A549 (cell line): ENCODE results near the gene FRAT2. TPM values are rescaled to one million over a fixed set of nuclear protein-coding genes. Genes with fewer than 3 reads are reported as not detected.

Source experiments
- ATAC-seq, 2 experiments: fragments of 200-7000 bp in 1 of 2; fragments of >200 bp in 1 of 2; cut with Nextera tagmentation in 1 of 2; cut with Tn5 transposase in 1 of 2; 3 replicates each; pipeline versions ENCODE4 v1.8.0 to v1.9.1; 2018 to 2020; ENCODE audit warnings: mild to moderate bottlenecking in 1 of 2, moderate library complexity in 1 of 2
- CTCF ChIA-PET: fragments of 300-600 bp; sonication (Branson Sonifier 250); formaldehyde crosslinking; extraction: SDS; loops from one replicate; lab custom pipeline; 2021; ENCODE audit warnings: antibody characterized with exemption, inconsistent platforms; lab: Yijun Ruan, JAX
- POLR2A ChIA-PET: fragments of 350-600 bp; formaldehyde crosslinking; extraction: SDS; loops from one replicate; lab custom pipeline; 2021; ENCODE audit warnings: antibody characterized with exemption, inconsistent platforms; lab: Yijun Ruan, JAX
- DNase-seq, 2 experiments: peaks; one replicate each; pipeline versions ENCODE4 v3.0.0 to v3.0.0-alpha.2; 2011 to 2016; ENCODE audit warnings: low read depth in 1 of 2, low spot score in 1 of 2
- FAIRE-seq: peaks from 2 replicates; lab custom pipeline; 2011; peaks lifted over from hg19 to GRCh38; lab: Jason Lieb, UNC
- H3K27ac ChIP-seq, 2 experiments: fragments of >200 bp; sonication (Bioruptor Twin); formaldehyde crosslinking; 3 replicates each; pipeline ENCODE4 v1.5.1; 2016 to 2017
- H3K4me1 ChIP-seq: fragments of >200 bp; sonication (Bioruptor Twin); formaldehyde crosslinking; 3 replicates; pipeline ENCODE4 v1.6.1; 2016
- H3K4me2 ChIP-seq: fragments of >200 bp; sonication (Bioruptor Twin); formaldehyde crosslinking; 3 replicates; pipeline ENCODE4 v1.6.1; 2016
- H3K4me3 ChIP-seq: fragments of >200 bp; sonication (Bioruptor Twin); formaldehyde crosslinking; 3 replicates; pipeline ENCODE4 v1.5.1; 2016
- H3K9me3 ChIP-seq: fragments of >200 bp; sonication (Bioruptor Twin); formaldehyde crosslinking; 3 replicates; pipeline ENCODE4 v1.6.1; 2016
- BCL3 ChIP-seq: fragments of >200 bp; sonication (Bioruptor Twin); formaldehyde crosslinking; IDR thresholded peaks from 3 replicates; pipeline ENCODE4 v1.6.1; 2016
- CEBPB ChIP-seq, 2 experiments: fragments of >200 bp in 1 of 2; sonication (Bioruptor Twin) in 1 of 2; formaldehyde crosslinking in 1 of 2; IDR thresholded peaks; 2 replicates each; pipeline ENCODE4 v1.6.1; 2012 to 2016
- ELK1 ChIP-seq: fragments of 150-350 bp; IDR thresholded peaks from 2 replicates; pipeline ENCODE4 v1.6.1; 2014; ENCODE audit warnings: low read depth, mild to moderate bottlenecking, low read length
- HES2 ChIP-seq: fragments of >200 bp; sonication (Bioruptor Twin); formaldehyde crosslinking; IDR thresholded peaks from 2 replicates; pipeline ENCODE4 v1.6.1; 2016
- HOXB13 ChIP-seq: fragments of 250-450 bp; sonication (Bioruptor Pico); IDR thresholded peaks from 2 replicates; pipeline ENCODE4 v1.5.0; 2020; ENCODE audit warnings: low read depth, mild to moderate bottlenecking, moderate library complexity
- JUNB ChIP-seq: fragments of >200 bp; sonication (Bioruptor Twin); formaldehyde crosslinking; IDR thresholded peaks from 2 replicates; pipeline ENCODE4 v1.6.1; 2016
- MAZ ChIP-seq: fragments of 150-350 bp; IDR thresholded peaks from 2 replicates; pipeline ENCODE4 v1.6.1; 2014; ENCODE audit warnings: antibody characterized with exemption, low read depth, low read length, borderline replicate concordance
- PHF8 ChIP-seq: fragments of 200-600 bp; sonication (generic); IDR thresholded peaks from 2 replicates; pipeline ENCODE4 v1.6.1; 2016; ENCODE audit warnings: low read depth, mild to moderate bottlenecking, antibody characterized with exemption, moderate library complexity, borderline replicate concordance
- RAD21 ChIP-seq, 2 experiments: fragments of >200 bp in 1 of 2; sonication (Bioruptor Twin) in 1 of 2; formaldehyde crosslinking in 1 of 2; IDR thresholded peaks in 1 of 2; conservative IDR thresholded peaks in 1 of 2; 2 replicates in 1 of 2; 3 replicates in 1 of 2; pipeline ENCODE4 v1.6.1; 2012 to 2018; ENCODE audit warnings: inconsistent platforms in 1 of 2
- REST ChIP-seq: fragments of 200-600 bp; sonication (generic); IDR thresholded peaks from 2 replicates; pipeline ENCODE4 v1.6.1; 2016; ENCODE audit warnings: antibody characterized with exemption, mild to moderate bottlenecking, moderate library complexity
- RFX5 ChIP-seq: fragments of 450-650 bp; IDR thresholded peaks from 2 replicates; pipeline ENCODE4 v1.7.1; 2014; ENCODE audit warnings: antibody characterized with exemption, mild to moderate bottlenecking, moderate library complexity
- RNF2 ChIP-seq: fragments of 200-600 bp; sonication (generic); IDR thresholded peaks from 2 replicates; pipeline ENCODE4 v1.6.1; 2016; ENCODE audit warnings: low read depth, mild to moderate bottlenecking, antibody characterized with exemption, moderate library complexity, borderline replicate concordance
- TFCP2L1 ChIP-seq: fragments of 250-450 bp; sonication (Bioruptor Pico); IDR thresholded peaks from 2 replicates; pipeline ENCODE4 v1.5.0; 2021; ENCODE audit warnings: mild to moderate bottlenecking
- ZFP36 ChIP-seq: fragments of 450-650 bp; IDR thresholded peaks from 2 replicates; pipeline ENCODE4 v1.6.1; 2014; ENCODE audit warnings: borderline replicate concordance; ENCODE audit not compliant: partially characterized antibody
- WGBS: methylation state at CpG from one replicate; pipeline ENCODE4 v1.1.6; 2017; ENCODE audit errors: missing lambda C conversion rate; 5-methylcytosine and 5-hydroxymethylcytosine counted together
- polyA plus RNA-seq, 4 experiments: library from polyadenylated mRNA; depleted of rRNA in 3 of 4; stranded (reverse); fragments of >200 nt; fragmentation: RNase III in 1 of 4; extraction: RNeasy Plus Mini Kit Qiagen cat#74134 plus additional on column Dnase treatment in 1 of 4; gene quantifications; 2 replicates in 3 of 4; 3 replicates in 1 of 4; pipeline ENCODE4 v1.2.3, GENCODE V29; 2011 to 2017
- TF ChIP-seq, protein P1 (sequence below): IDR thresholded peaks from 2 replicates; pipeline ENCODE4 v1.6.1; 2012
- TF ChIP-seq, protein P2 (sequence below): IDR thresholded peaks from 2 replicates; pipeline ENCODE4 v1.6.1; 2012

FRAT2 gene
- polyA plus RNA-seq, 2 of the 4 experiments (the other 2 are of a cell fraction): 4.1 to 5.0 TPM

DNA sequence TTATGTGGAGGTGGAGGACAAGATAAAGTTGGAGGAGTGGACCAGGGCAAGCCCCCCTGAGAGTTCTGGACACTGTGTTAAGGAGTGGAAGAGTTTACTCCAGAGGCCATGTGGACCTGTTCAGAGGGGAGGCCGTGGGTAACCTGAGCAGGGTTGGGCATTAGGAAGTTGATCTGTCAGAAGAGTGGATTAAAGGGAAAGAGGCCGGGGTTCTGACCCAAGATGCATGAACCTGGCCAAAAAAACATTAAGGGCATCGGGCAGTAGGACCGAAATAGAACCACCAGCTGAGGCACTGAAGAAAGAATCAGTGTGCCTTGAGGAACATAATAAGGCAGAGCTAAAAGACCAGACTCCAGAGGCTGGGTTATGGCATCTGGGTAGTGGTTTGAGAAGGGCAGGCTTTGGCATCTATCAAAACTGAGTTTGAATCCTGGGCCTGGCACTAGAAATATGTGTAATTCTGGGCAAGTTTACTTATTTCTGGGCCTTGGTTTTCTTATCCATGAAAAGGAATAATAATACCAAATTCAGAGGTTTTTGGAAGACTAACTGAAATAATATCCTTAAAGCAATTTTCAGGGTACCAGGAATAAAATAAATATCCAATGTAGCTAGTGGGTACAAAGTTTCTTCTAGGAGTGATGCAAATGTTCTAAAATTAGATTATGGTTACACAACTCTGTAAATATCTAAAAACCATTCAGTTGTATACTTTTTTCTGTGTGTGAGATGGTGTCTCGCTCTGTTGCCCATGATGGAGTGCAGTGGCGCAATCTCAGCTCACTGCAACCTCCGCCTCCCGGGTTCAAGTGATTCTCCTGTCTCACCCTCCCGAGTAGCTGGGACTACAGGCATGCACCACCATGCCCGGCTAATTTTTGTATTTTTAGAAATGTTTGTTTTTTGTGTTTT lies 26.4 kb downstream of the FRAT2 start:
- Histone ChIP-seq H3K4me2 (no peak overlapping the region; the same call in 2 of the 3 replicates), H3K4me3 (no peak overlapping the region), H3K9me3 (no peaks in the 10 kb centered on the region), H3K4me1 (no peaks in the 10 kb centered on the region), H3K27ac (no peak overlapping the region)
- FAIRE-seq (no peak), ATAC-seq (peak; percentile 43 to 54; a peak in 4 of 6 replicates), DNase-seq (no peak)
- POLR2A ChIA-PET: no interaction called here
- CTCF ChIA-PET: interaction anchor here (1.0 to 1.5 kb wide), 2 partner anchors 16 to 21 kb away, joined by 3 read pairs; partner anchors contain the start of gene ARHGAP19
- WGBS: 69% methylated on average over 10 of the region's 10 CpGs
- no peak for TF ChIP-seq REST
- TF ChIP-seq TFCP2L1 (CRISPR knock-in tag): no peak
- TF ChIP-seq HOXB13 (CRISPR knock-in tag): no peak
- TF ChIP-seq ELK1: no peak
- no peak for TF ChIP-seq BCL3

DNA sequence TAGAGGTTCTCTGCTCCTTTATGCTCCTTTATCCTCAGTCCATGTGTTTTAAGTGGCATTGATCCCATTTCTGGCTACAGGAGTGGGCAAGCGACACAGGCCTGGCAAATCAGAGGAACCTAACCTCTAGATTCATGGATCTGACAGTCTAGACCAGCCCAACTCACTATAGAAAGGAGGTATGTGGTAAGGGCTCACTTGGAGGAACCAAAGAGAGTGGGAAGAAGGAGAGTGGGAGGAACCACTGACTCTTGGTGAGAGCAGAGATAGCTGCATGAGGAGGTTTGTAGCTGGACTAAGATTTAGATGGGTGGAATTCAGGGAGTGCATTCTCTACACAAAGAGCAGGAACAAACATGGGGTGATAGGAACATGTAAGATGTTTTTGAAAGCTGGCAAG lies 27.1 kb downstream of the FRAT2 start:
- 100% methylated on average over 1 of the region's 1 CpG for WGBS
- no peaks in the 10 kb centered on the region for H3K9me3 ChIP-seq
- CTCF ChIA-PET: interaction anchor here (1.0 to 1.5 kb wide), 3 partner anchors 11 to 20 kb away, joined by 3 read pairs; partner anchors contain the start of gene ARHGAP19
- H3K4me2 ChIP-seq: no peak overlapping the region
- no peak overlapping the region for H3K4me3 ChIP-seq
- TF ChIP-seq MAZ (no peak), RNF2 (no peak), ZFP36 (no peak), RFX5 (no peak)
- TF ChIP-seq, protein P1, sequence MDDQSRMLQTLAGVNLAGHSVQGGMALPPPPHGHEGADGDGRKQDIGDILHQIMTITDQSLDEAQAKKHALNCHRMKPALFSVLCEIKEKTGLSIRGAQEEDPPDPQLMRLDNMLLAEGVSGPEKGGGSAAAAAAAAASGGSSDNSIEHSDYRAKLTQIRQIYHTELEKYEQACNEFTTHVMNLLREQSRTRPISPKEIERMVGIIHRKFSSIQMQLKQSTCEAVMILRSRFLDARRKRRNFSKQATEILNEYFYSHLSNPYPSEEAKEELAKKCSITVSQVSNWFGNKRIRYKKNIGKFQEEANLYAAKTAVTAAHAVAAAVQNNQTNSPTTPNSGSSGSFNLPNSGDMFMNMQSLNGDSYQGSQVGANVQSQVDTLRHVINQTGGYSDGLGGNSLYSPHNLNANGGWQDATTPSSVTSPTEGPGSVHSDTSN: no peak
- H3K27ac ChIP-seq: no peak overlapping the region
- FAIRE-seq (no peak), ATAC-seq (peak; percentile 34 to 51; a peak in 4 of 6 replicates), DNase-seq (no peak)
- H3K4me1 ChIP-seq: no peaks in the 10 kb centered on the region
- POLR2A ChIA-PET: no interaction called here

DNA sequence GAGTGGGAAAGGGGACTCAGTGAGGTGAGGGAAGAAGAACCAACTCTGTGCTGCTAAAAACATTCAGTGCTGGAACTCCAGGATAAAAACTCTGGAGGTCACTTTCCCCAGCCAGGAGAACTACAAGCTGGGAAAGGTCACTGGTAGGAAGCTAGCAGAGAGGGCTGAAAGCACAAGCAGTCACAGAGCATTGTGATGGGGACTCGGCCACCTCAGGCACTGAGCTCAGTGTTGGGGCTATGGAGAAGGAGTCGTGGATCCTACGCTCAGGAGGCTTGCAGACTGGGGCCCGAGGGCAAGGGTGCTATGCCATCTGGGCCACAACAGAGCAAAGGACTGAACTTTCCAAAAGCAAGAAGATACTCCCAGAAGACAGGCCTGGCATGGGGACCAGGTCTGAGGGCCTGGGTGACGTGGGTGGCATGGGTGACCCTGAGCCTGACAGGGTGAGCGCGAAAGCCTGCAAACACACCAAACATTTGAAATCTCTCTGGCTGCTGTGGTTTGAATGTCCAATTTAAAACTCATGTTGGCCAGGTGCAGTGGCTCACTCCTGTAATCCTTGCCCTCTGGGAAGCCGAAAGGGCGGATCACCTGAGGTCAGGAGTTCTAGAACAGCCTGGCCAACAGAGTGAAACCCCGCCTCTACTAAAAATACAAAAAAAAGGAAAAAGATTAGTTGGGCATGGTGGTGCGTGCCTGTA lies 32.3 kb downstream of the FRAT2 start:
- ATAC-seq (0 out of 6 replicates have a peak, but pooled peaks of 1 of the 2 experiments have one; percentile 30), DNase-seq (no peak), FAIRE-seq (no peak)
- Histone ChIP-seq H3K9me3 (no peaks in the 10 kb centered on the region), H3K4me2 (no peak overlapping the region), H3K4me3 (no peak overlapping the region), H3K27ac (no peak overlapping the region), H3K4me1 (peaks cover 14% of the 10 kb centered on the region)
- 82% methylated on average over 11 of the region's 11 CpGs for WGBS
- ChIA-PET CTCF (interaction anchor here (1.1 kb wide), 3 partner anchors 23 to 67 kb away, joined by 3 to 5 read pairs (median 4); no protein-coding TSS in a partner anchor), POLR2A (no interaction called here)
- TF ChIP-seq HES2 (no peak), PHF8 (no peak), CEBPB (IDR thresholded peaks at IDR 0.05) (no peak), JUNB (no peak), RAD21 (conservative IDR thresholded peaks at IDR 0.05 in 1 of 2, IDR thresholded peaks at IDR 0.05 in 1 of 2) (no peak)
- TF ChIP-seq, protein P2, sequence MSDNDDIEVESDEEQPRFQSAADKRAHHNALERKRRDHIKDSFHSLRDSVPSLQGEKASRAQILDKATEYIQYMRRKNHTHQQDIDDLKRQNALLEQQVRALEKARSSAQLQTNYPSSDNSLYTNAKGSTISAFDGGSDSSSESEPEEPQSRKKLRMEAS: no peak
